SU-DHL-6 (cell line): ENCODE measurements around the gene NTM.

Source experiments
- EZH2phosphoT487 ChIP-seq: fragments of 200-600 bp; sonication (generic), shearing (Covaris generic); conservative IDR thresholded peaks from 2 replicates; pipeline ENCODE4 v1.6.1; 2018; ENCODE audit warnings: mild to moderate bottlenecking, antibody characterized with exemption, low read length, moderate library complexity, mixed read lengths
- TF ChIP-seq, protein P1 (sequence below): fragments of 200-600 bp; sonication (generic); IDR thresholded peaks from one replicate; pipeline ENCODE4 v1.5.1; 2017; ENCODE audit warnings: antibody characterized with exemption, mild to moderate bottlenecking, low read length, moderate library complexity; ENCODE audit not compliant: insufficient read depth, poor library complexity, severe bottlenecking

GRCh38 chr11:131350872-131351271 is 19.5 kb upstream of the NTM start:
- TF ChIP-seq, protein P1, sequence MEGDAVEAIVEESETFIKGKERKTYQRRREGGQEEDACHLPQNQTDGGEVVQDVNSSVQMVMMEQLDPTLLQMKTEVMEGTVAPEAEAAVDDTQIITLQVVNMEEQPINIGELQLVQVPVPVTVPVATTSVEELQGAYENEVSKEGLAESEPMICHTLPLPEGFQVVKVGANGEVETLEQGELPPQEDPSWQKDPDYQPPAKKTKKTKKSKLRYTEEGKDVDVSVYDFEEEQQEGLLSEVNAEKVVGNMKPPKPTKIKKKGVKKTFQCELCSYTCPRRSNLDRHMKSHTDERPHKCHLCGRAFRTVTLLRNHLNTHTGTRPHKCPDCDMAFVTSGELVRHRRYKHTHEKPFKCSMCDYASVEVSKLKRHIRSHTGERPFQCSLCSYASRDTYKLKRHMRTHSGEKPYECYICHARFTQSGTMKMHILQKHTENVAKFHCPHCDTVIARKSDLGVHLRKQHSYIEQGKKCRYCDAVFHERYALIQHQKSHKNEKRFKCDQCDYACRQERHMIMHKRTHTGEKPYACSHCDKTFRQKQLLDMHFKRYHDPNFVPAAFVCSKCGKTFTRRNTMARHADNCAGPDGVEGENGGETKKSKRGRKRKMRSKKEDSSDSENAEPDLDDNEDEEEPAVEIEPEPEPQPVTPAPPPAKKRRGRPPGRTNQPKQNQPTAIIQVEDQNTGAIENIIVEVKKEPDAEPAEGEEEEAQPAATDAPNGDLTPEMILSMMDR: no peak
- no peak for TF ChIP-seq EZH2phosphoT487
